Activated CD4-positive, alpha-beta T cell treated with anti-CD3 and anti-CD28 coated beads for 4 hours (primary cell): Measurements from ENCODE around the gene TUBB1.
A peak's percentile ranks its signal among the peaks of the same experiment; 100 is the strongest.
"Not testable (repeated sequence)": the region's sequence is repeated elsewhere in the genome, so short reads cannot be mapped to it uniquely, and the experiment has no call there.

ENCODE experiments used
- DNase-seq, 2 donors: peaks; one replicate each; pipeline ENCODE4 v3.0.0-alpha.2; 2020

TUBB1 gene

GRCh38 chr20:59006864-59007664, 12.2 kb upstream of the TUBB1 start, which contains the start of gene CTSZ:
TSS of gene CTSZ (minus strand) at chr20:59007254. CDS start at chr20:59007128, 126 bp downstream.
- peak; percentile 26 to 46 for DNase-seq

- DNase-seq, result no peak
These were observed 11.3 kb upstream of the TUBB1 start for GRCh38 chr20:59007665-59008511.

- no peak for DNase-seq
These were observed 10.4 kb upstream of the TUBB1 start for GRCh38 chr20:59008715-59009336.

GRCh38 chr20:59010321-59010994, 8.8 kb upstream of the TUBB1 start:
- DNase-seq, result no peak

GRCh38 chr20:59010995-59011873, 8.0 kb upstream of the TUBB1 start:
- no peak for DNase-seq

GRCh38 chr20:59011874-59012157, 7.4 kb upstream of the TUBB1 start:
- DNase-seq, result not testable (repeated sequence)

GRCh38 chr20:59013031-59013951, 5.9 kb upstream of the TUBB1 start:
- DNase-seq, result no peak

- DNase-seq, result peak in 1 of 2 donors; percentile 17
These were observed 5.1 kb upstream of the TUBB1 start for GRCh38 chr20:59013959-59014608.

- no peak for DNase-seq
These were observed 4.4 kb upstream of the TUBB1 start for GRCh38 chr20:59014680-59015389.

- DNase-seq, result no peak
These were observed 3.8 kb upstream of the TUBB1 start for GRCh38 chr20:59015411-59015810.

GRCh38 chr20:59015812-59016711, 3.2 kb upstream of the TUBB1 start:
- DNase-seq, result no peak

GRCh38 chr20:59016795-59017492, 2.3 kb upstream of the TUBB1 start:
- DNase-seq, result peak; percentile 28 to 36

GRCh38 chr20:59017493-59018231, 1.6 kb upstream of the TUBB1 start:
- DNase-seq, result no peak

GRCh38 chr20:59018817-59019216, 412 bp upstream of the TUBB1 start:
- DNase-seq, result no peak

GRCh38 chr20:59020938-59021551, 1.8 kb downstream of the TUBB1 start:
- DNase-seq, result no peak

GRCh38 chr20:59022754-59023153, 3.5 kb downstream of the TUBB1 start:
- no peak for DNase-seq

GRCh38 chr20:59023616-59024015, 4.4 kb downstream of the TUBB1 start:
- DNase-seq, result no peak
